ENCODE data around the gene AP1G1.
"Not testable (repeated sequence)": the region's sequence is repeated elsewhere in the genome, so short reads cannot be mapped to it uniquely, and the experiment has no call there.

AP1G1 gene

DNA sequence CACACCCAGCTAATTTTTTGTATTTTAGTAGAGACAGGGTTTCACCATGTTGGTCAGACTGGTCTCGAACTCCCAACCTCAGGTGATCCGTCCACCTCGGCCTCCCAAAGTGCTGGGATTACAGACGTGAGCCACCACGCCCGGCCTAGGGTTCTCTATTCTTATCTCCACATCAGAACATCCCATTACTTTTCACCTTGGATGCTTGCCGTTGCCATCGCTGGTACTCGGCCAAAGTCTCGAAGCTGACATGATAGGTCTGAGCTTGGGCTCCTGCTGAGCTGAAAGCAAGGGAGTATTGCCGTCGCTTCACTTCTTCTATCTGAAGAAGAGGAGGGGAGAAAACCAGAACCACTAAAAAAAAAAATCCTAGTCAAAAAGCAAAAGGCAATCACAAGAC, 124.4 kb downstream of the AP1G1 start:
- H3K27me3 ChIP-seq (ENCODE audit: control insufficient read depth in 1 of 2, insufficient read depth in 2 of 2, low read length in 2 of 2); H3K9ac ChIP-seq (ENCODE audit: low read depth in 1 of 2, low read length in 2 of 2); H3K36me3 ChIP-seq (ENCODE audit: control insufficient read depth in 1 of 2, insufficient read depth in 2 of 2, low read length in 2 of 2); H3K27ac ChIP-seq (ENCODE audit: low read depth, low read length); H3K4me3 ChIP-seq (ENCODE audit: low read depth in 1 of 2, low read length in 2 of 2); H3K9me3 ChIP-seq (ENCODE audit: control insufficient read depth in 1 of 2, low read length in 2 of 2); H3K4me1 ChIP-seq (ENCODE audit: control insufficient read depth in 1 of 2, insufficient read depth in 2 of 2, low read length in 2 of 2): not testable (repeated sequence)

DNA sequence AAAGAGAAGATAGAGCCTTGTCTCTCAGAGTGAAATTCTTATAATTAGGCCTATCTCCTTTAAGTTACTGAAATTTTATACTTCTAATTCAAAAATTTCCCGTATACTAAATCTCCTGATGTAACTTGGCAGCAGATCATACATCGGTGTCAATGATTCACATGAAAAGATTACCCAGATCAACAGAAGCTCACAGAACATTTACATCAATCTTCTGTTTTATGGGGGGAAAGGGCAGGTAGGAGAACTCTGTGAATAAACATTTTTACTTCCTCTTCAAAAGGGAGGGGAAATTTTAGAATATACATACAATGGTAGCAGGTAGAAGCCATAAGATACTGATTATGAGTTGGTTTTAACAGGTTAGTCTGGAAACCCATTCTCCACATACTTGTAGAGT, 127.3 kb downstream of the AP1G1 start:
- Histone ChIP-seq H3K9me3 (ENCODE audit: control insufficient read depth in 1 of 2, low read length in 2 of 2) (no peaks in the 10 kb centered on the region), H3K9ac (ENCODE audit: low read depth in 1 of 2, low read length in 2 of 2) (no peak overlapping the region), H3K27ac (ENCODE audit: low read depth, low read length) (no peak overlapping the region), H3K4me3 (ENCODE audit: low read depth in 1 of 2, low read length in 2 of 2) (no peak overlapping the region), H3K4me1 (ENCODE audit: control insufficient read depth in 1 of 2, insufficient read depth in 2 of 2, low read length in 2 of 2) (peaks cover 0 to 7% of the 10 kb centered on the region in 2 donors), H3K36me3 (ENCODE audit: control insufficient read depth in 1 of 2, insufficient read depth in 2 of 2, low read length in 2 of 2) (peaks cover 2 to 11% of the 10 kb centered on the region in 2 donors), H3K27me3 (ENCODE audit: control insufficient read depth in 1 of 2, insufficient read depth in 2 of 2, low read length in 2 of 2) (no peaks in the 10 kb centered on the region)
